Activated CD8-positive, alpha-beta T cell treated with anti-CD3 and anti-CD28 coated beads for 36 hours (primary cell): Measurements from ENCODE around the gene EFCAB8. TPM values are rescaled to one million over a fixed set of nuclear protein-coding genes. Genes with fewer than 3 reads are reported as not detected.
A peak's percentile ranks its signal among the peaks of the same experiment; 100 is the strongest.

ENCODE experiments used
- ATAC-seq: fragments of 200-7000 bp; cut with Tn5 transposase; one replicate; pipeline ENCODE4 v1.10.0; 2021; ENCODE audit warnings: mild to moderate bottlenecking, moderate library complexity
- CTCF ChIA-PET: fragments of 350-600 bp; sonication (Branson Sonifier 250); formaldehyde crosslinking; loops from one replicate; lab custom pipeline; 2021; ENCODE audit warnings: antibody characterized with exemption; lab: Charles Lee
- POLR2A ChIA-PET: fragments of 350-600 bp; sonication (Branson Sonifier 250); formaldehyde crosslinking; loops from one replicate; lab custom pipeline; 2021; ENCODE audit warnings: antibody characterized with exemption; lab: Charles Lee
- DNase-seq: peaks from one replicate; pipeline ENCODE4 v3.0.0-alpha.2; 2020
- H3K27ac Mint-ChIP-seq: one replicate; pipeline ENCODE4 v1.8.0; 2021; ENCODE audit warnings: mild to moderate bottlenecking, mixed read lengths
- H3K27me3 Mint-ChIP-seq: one replicate; pipeline ENCODE4 v1.8.0; 2021; ENCODE audit warnings: mixed read lengths
- H3K36me3 Mint-ChIP-seq: one replicate; pipeline ENCODE4 v1.8.0; 2021; ENCODE audit warnings: low read depth, mixed read lengths
- H3K4me1 Mint-ChIP-seq: one replicate; pipeline ENCODE4 v1.8.0; 2021; ENCODE audit warnings: low read depth, mixed read lengths
- H3K4me3 Mint-ChIP-seq: one replicate; pipeline ENCODE4 v1.8.0; 2021; ENCODE audit warnings: mild to moderate bottlenecking, moderate library complexity, mixed read lengths
- H3K9me3 Mint-ChIP-seq: one replicate; pipeline ENCODE4 v1.8.0; 2021; ENCODE audit warnings: mixed read lengths
- CTCF ChIP-seq: fragments of 200-600 bp; IDR thresholded peaks from one replicate; pipeline ENCODE4 v1.8.0; 2022; ENCODE audit warnings: antibody characterized with exemption, mild to moderate bottlenecking
- intact Hi-C: fragments of 100-400 bp; cut with micrococcal nuclease; formaldehyde crosslinking; loops from one replicate; pipeline ENCODE4 v1.10.0; 2022
- total RNA-seq, 2 experiments: library from RNA; stranded (reverse); gene quantifications; one replicate each; pipeline ENCODE4 v1.2.3, GENCODE V29; 2021

The EFCAB8 gene
- total RNA-seq, 2 experiments from 2014 or later = 0.89 to 0.92 TPM

- TF ChIP-seq CTCF = no peak
- Mint-ChIP-seq H3K27me3 (no peaks in the 10 kb centered on the region), H3K4me3 (no peak overlapping the region), H3K27ac (no peak overlapping the region), H3K36me3 (no peaks in the 10 kb centered on the region), H3K4me1 (peaks cover 2% of the 10 kb centered on the region), H3K9me3 (no peaks in the 10 kb centered on the region)
- intact Hi-C loops = no loop called here
- no peak for DNase-seq
- no peak for ATAC-seq
- CTCF ChIA-PET = interaction anchor here (1.0 to 1.2 kb wide), 2 partner anchors 9 to 13 kb away, joined by 3 read pairs; no protein-coding TSS in a partner anchor
- POLR2A ChIA-PET = interaction anchor here (1.3 to 1.4 kb wide), 2 partner anchors 11 to 17 kb away, joined by 4 to 8 read pairs; no protein-coding TSS in a partner anchor
These were observed 126.1 kb downstream of the EFCAB8 start for GRCh38 chr20:32984631-32985354.

GRCh38 chr20:32985596-32985995 lies 126.9 kb downstream of the EFCAB8 start:
- Mint-ChIP-seq H3K27me3 (no peaks in the 10 kb centered on the region), H3K9me3 (no peaks in the 10 kb centered on the region), H3K4me1 (peaks cover 5% of the 10 kb centered on the region), H3K4me3 (no peak overlapping the region), H3K27ac (no peak overlapping the region), H3K36me3 (no peaks in the 10 kb centered on the region)
- POLR2A ChIA-PET = interaction anchor here (1.3 to 1.4 kb wide), 2 partner anchors 12 to 18 kb away, joined by 4 to 8 read pairs; no protein-coding TSS in a partner anchor
- TF ChIP-seq CTCF = no peak
- CTCF ChIA-PET = interaction anchor here (1.0 to 1.9 kb wide), 4 partner anchors 10 to 40 kb away, joined by 3 to 9 read pairs (median 3); partner anchors contain the start of gene SUN5
- no peak for DNase-seq
- no peak for ATAC-seq
- intact Hi-C loops = no loop called here

GRCh38 chr20:32986331-32986966 lies 127.7 kb downstream of the EFCAB8 start:
- intact Hi-C loops = no loop called here
- TF ChIP-seq CTCF = no peak
- DNase-seq (no peak), ATAC-seq (no peak)
- Mint-ChIP-seq H3K27ac (peak overlapping the region; percentile 1), H3K4me3 (no peak overlapping the region), H3K9me3 (no peaks in the 10 kb centered on the region), H3K27me3 (no peaks in the 10 kb centered on the region), H3K4me1 (peaks cover 10% of the 10 kb centered on the region), H3K36me3 (no peaks in the 10 kb centered on the region)
- CTCF ChIA-PET = interaction anchor here (0.6 to 1.9 kb wide), 6 partner anchors 18 to 84 kb away, joined by 3 to 9 read pairs (median 3); partner anchors contain the start of gene SUN5
- POLR2A ChIA-PET = interaction anchor here (0.6 to 1.9 kb wide), 5 partner anchors 13 to 928 kb away, joined by 3 to 8 read pairs (median 4); no protein-coding TSS in a partner anchor

- intact Hi-C loops = no loop called here
- H3K27me3 Mint-ChIP-seq = no peaks in the 10 kb centered on the region
- no peak overlapping the region for H3K27ac Mint-ChIP-seq
- ChIA-PET CTCF (interaction anchor here (0.6 to 1.9 kb wide), 5 partner anchors 18 to 85 kb away, joined by 3 to 9 read pairs (median 3); partner anchors contain the start of gene SUN5), POLR2A (interaction anchor here (0.5 to 1.9 kb wide), 4 partner anchors 16 to 928 kb away, joined by 3 to 4 read pairs (median 3); no protein-coding TSS in a partner anchor)
- no peaks in the 10 kb centered on the region for H3K36me3 Mint-ChIP-seq
- TF ChIP-seq CTCF = no peak
- no peaks in the 10 kb centered on the region for H3K9me3 Mint-ChIP-seq
- peaks cover 16% of the 10 kb centered on the region for H3K4me1 Mint-ChIP-seq
- H3K4me3 Mint-ChIP-seq = no peak overlapping the region
- no peak for DNase-seq
- no peak for ATAC-seq
These were observed 128.5 kb downstream of the EFCAB8 start for GRCh38 chr20:32987044-32987825.
